Measurements from ENCODE around the gene DNMBP.
"Not testable (repeated sequence)": the region's sequence is repeated elsewhere in the genome, so short reads cannot be mapped to it uniquely, and the experiment has no call there.

DNMBP gene

DNA sequence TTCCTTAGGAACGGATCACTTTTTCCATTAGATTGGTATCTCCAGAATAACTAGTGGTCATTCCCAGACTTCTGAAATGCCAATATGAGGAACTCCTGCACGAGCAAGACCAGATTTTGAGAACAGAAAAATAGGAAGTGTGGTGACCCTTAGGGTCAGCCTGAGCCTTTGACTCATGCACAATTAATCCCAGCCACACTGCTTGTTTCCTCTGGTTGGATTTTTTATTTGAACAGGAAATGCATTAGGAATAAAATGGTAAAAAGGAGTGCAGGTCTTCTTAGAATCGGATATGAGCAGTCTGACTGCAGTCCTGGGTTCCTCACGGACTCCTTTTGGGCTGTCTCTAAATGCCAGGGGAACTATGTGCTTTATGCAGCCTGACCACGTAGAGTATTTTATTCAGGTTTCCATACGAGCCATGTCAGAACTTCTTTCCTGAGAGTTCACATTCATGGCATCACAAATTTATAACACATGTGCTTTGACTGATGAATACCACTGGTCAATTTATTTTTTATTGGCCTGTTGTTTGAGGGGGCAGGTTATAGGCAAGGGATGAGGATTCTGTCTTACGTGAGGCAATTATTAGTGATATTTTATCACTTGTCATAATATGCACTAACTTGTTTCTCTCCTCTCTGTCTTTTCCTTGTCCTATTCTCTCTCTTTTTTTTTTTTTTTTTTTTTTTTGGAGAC is 46.1 kb downstream of the DNMBP start:
- H3K4me3 Mint-ChIP-seq; H3K27me3 Mint-ChIP-seq (ENCODE audit: low read depth); H3K9me3 Mint-ChIP-seq; H3K4me1 Mint-ChIP-seq (ENCODE audit: low read depth); H3K36me3 Mint-ChIP-seq (ENCODE audit: low read depth); H3K27ac Mint-ChIP-seq: not testable (repeated sequence)

DNA sequence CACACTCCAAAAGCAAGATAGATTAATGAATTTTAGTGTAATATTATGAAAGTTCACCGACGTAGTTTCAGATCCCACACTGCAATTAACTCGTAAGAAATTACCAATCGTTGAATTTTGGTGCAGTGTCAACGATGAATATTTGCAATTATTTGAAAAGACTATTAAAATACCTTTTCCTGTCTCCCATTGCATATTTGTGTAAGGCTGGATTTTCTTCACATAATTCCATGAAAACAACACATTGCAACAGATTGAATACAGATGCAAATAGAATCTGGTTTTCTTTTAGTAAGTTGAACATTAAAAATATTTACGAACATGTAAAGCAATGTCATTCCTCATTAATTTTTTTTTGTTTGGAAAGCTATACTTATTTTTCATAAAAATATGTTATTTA is 50.9 kb downstream of the DNMBP start:
- H3K27me3 Mint-ChIP-seq (ENCODE audit: low read depth) = no peaks in the 10 kb centered on the region
- no peak overlapping the region for H3K27ac Mint-ChIP-seq
- no peaks in the 10 kb centered on the region for H3K4me1 Mint-ChIP-seq (ENCODE audit: low read depth)
- H3K9me3 Mint-ChIP-seq = no peaks in the 10 kb centered on the region
- no peaks in the 10 kb centered on the region for H3K36me3 Mint-ChIP-seq (ENCODE audit: low read depth)
- no peak overlapping the region for H3K4me3 Mint-ChIP-seq

DNA sequence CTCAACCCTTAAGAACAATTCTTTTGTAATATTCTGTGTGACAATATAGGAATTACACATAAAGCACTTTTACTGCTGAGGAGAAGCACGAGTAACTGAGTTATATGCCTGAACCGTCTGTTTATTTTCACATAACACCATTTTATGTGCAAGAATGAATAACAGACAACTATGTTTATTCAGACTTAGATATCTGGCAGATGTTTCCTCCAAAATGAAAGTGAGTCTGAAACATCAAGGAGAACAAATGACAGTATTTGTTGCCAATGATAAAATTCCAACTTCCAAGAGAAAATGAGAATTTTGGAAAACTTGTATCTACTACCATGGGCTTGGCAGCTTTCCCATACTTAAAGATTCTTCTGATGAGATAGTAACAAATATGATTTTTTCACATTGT is 51.4 kb downstream of the DNMBP start:
- Mint-ChIP-seq H3K4me3 (no peak overlapping the region), H3K4me1 (ENCODE audit: low read depth) (no peaks in the 10 kb centered on the region), H3K9me3 (no peaks in the 10 kb centered on the region), H3K36me3 (ENCODE audit: low read depth) (no peaks in the 10 kb centered on the region), H3K27ac (no peak overlapping the region), H3K27me3 (ENCODE audit: low read depth) (no peaks in the 10 kb centered on the region)

DNA sequence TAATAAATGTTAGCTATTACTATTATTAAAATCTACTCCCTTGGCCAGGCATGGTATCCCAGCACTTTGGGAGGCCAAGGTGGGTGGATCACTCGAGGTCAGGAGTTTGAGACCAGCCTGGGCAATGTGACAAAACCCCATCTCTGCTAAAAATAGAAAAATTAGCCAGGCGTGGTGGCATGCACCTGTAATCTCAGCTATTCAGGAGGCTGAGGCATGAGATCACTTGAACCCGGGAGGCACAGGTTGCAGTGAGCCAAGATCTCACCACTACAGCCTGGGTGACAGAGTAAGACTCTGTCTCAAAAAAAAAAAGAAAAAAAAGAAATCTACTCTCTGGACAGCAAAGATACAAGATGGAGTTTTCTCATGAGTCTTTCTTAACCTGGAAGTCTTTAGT is 56.2 kb downstream of the DNMBP start:
- not testable (repeated sequence) for H3K4me1 Mint-ChIP-seq (ENCODE audit: low read depth); H3K36me3 Mint-ChIP-seq (ENCODE audit: low read depth); H3K27me3 Mint-ChIP-seq (ENCODE audit: low read depth)

DNA sequence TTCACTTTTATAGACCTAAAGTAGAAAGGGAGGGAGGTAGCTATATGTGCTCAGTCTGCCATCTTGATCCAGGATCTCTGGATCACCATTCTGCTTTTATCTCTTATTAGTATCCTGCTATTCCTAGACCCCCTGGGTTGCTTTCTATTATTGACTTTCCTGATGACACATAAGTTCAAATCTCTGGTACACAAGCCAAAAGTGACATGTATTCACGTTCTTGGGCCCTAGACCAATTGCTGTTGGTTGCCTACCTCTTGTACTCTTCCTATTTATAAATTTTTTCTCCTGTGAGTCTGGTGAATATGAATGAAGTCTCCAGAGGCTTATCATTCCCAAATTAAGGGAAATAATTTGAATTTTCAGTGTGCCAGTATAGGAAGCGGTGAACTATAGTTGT is 56.9 kb downstream of the DNMBP start:
- Mint-ChIP-seq H3K36me3 (ENCODE audit: low read depth) (peaks cover 6% of the 10 kb centered on the region), H3K4me1 (ENCODE audit: low read depth) (no peaks in the 10 kb centered on the region), H3K27me3 (ENCODE audit: low read depth) (no peaks in the 10 kb centered on the region), H3K27ac (no peak overlapping the region), H3K4me3 (no peak overlapping the region), H3K9me3 (peaks cover 10% of the 10 kb centered on the region)

More for the DNA sequence above, 56.2 kb downstream of the DNMBP start:
- H3K9me3 Mint-ChIP-seq, H3K4me3 Mint-ChIP-seq, H3K27ac Mint-ChIP-seq: not testable (repeated sequence)

DNA sequence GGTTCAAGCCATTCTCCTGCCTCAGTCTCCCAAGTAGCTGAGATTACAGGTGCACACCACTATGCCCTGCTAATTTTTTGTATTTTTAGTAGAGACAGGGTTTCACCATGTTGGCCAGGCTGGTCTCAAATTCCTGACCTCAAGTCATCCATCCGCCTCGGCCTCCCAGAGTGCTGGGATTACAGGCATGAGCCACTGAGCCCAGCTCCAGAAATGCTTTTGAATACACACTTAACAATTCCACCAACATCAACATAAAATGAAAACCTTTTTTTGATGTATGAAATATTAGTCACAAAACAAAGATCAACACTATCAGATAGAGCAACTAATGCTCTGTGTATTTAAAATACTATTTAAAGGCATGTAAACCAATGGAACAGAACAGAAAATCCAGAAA is 63.7 kb downstream of the DNMBP start:
- H3K4me3 Mint-ChIP-seq; H3K4me1 Mint-ChIP-seq (ENCODE audit: low read depth); H3K27ac Mint-ChIP-seq; H3K36me3 Mint-ChIP-seq (ENCODE audit: low read depth); H3K27me3 Mint-ChIP-seq (ENCODE audit: low read depth); H3K9me3 Mint-ChIP-seq: not testable (repeated sequence)

DNA sequence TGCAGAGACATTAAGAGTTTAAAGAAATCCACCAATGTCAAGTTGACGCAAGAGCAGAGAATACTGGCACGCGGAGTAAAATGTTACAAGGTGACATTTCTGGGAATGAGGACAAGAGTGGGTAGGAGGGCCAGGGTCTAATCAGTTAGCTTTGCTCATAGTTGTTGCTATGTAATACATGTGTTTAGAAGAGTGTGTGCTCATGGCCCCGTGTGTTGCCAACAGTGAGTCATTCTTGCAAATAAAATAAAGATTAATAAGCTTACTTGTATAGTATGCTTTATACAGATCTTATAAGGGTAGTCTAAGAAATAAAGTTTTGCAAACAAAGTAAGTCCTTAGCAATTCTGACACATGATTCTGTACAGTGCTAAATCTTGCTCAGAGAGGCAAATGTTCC is 64.5 kb downstream of the DNMBP start:
- Mint-ChIP-seq H3K9me3 (peaks cover 3% of the 10 kb centered on the region), H3K4me1 (ENCODE audit: low read depth) (no peaks in the 10 kb centered on the region), H3K4me3 (no peak overlapping the region), H3K27me3 (ENCODE audit: low read depth) (peaks cover 3% of the 10 kb centered on the region), H3K27ac (no peak overlapping the region), H3K36me3 (ENCODE audit: low read depth) (peaks cover 2% of the 10 kb centered on the region)

DNA sequence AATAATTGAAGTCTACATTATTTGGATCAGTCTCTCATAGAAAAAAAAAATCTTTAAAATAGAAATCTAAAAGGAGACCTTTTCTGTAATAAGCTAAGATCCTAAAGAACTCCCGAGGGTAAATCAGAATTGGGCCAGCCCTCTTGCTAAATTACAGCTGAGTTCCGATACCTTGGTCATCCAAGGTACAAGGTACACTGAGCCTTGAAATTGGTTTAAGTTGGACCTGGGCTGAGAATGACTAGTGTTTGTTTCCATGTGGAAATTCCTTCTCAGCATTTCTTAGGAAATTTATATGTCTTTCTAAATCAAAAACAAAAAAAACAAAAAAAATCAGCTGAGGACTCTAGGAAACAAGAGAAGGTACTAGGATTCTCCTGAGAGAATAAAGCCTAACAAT is 64.9 kb downstream of the DNMBP start:
- peaks cover 3% of the 10 kb centered on the region for H3K27me3 Mint-ChIP-seq (ENCODE audit: low read depth)
- H3K4me1 Mint-ChIP-seq (ENCODE audit: low read depth) = no peaks in the 10 kb centered on the region
- H3K9me3 Mint-ChIP-seq = no peaks in the 10 kb centered on the region
- no peak overlapping the region for H3K27ac Mint-ChIP-seq
- H3K4me3 Mint-ChIP-seq = no peak overlapping the region
- no peaks in the 10 kb centered on the region for H3K36me3 Mint-ChIP-seq (ENCODE audit: low read depth)

DNA sequence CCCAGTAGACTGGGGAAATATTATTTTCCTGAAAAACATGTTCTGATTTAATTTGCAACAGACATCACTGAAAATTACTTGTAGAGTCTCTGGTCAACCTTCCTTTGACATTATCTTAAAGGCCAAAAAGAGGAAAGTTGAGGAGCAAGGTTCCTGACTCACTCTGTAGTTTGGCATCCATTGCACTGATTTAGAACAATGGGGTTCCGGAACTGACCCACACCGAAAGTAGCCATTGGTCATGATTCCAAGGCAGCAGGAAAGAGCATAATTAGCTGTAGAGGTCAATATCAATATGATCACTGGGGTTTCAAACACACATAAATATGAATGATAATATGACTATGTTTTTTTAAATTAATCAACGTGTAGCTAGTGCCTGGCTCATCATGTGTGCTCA is 65.8 kb downstream of the DNMBP start:
- no peaks in the 10 kb centered on the region for H3K36me3 Mint-ChIP-seq (ENCODE audit: low read depth)
- H3K27ac Mint-ChIP-seq = no peak overlapping the region
- H3K9me3 Mint-ChIP-seq = no peaks in the 10 kb centered on the region
- H3K4me3 Mint-ChIP-seq = no peak overlapping the region
- H3K27me3 Mint-ChIP-seq (ENCODE audit: low read depth) = peaks cover 3% of the 10 kb centered on the region
- H3K4me1 Mint-ChIP-seq (ENCODE audit: low read depth) = no peaks in the 10 kb centered on the region

DNA sequence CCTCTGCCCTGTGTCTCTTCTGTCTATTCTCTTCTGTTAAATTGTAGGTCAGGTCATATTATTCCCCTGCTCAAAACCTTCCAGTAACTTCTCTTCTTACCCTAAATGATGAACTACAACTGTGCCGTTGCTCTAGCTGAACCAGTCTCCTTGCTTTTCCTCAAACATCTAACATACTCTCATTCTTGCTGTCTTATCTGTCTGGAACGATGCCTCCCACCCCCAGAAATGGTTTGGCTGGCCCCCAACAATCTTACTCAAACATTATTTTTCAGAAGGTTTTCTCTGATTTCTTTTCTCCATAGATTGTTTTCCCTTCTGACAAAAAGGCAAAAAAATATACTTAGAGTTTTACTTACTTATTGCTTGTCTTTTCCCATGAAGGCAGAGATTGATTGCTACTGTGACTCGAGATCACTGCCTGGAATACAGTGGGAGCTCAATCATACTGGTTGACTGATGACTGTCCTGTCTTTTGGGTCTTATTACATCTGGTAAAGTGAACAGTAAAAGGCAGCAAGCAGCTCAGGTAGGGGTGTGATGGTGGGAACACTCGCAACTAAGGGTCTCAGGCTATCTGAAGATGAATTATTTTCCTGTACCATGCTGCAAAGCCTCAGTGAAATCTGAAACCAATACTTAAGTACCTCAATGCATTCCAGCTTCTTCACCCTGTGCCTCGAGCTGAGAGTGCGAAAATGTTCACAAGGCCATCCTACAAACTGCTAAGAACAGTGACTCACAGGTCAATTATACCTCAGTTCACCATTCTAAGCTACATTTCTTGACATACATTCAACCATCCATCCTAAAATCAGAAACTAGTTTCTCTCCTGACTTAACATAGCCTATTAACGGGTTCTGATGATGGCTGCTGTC is 67.6 kb downstream of the DNMBP start:
- H3K27me3 Mint-ChIP-seq (ENCODE audit: low read depth) = peaks cover 3% of the 10 kb centered on the region
- H3K9me3 Mint-ChIP-seq = no peaks in the 10 kb centered on the region
- no peak overlapping the region for H3K4me3 Mint-ChIP-seq
- H3K27ac Mint-ChIP-seq = no peak overlapping the region
- no peaks in the 10 kb centered on the region for H3K4me1 Mint-ChIP-seq (ENCODE audit: low read depth)
- no peaks in the 10 kb centered on the region for H3K36me3 Mint-ChIP-seq (ENCODE audit: low read depth)

DNA sequence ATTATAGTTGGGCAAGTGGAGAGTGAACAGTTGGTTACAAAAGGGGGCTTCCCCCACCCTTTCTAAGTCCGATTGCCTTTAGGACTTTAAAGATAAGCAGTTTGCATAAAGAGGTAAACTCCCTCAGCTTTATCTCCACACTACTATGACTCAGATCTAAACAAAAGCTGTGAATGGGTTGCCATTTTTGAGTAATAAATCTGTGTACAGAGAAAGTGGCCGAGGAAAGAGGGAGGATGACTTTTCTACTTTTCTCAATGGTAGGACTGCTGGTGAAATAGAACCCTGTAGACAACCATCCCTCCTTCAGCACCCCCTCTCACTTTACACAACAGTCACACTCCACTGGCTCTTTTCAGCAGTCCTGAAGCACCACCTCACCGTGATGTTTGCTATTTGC is 71.2 kb downstream of the DNMBP start:
- H3K36me3 Mint-ChIP-seq (ENCODE audit: low read depth) = no peaks in the 10 kb centered on the region
- H3K27me3 Mint-ChIP-seq (ENCODE audit: low read depth) = no peaks in the 10 kb centered on the region
- H3K4me1 Mint-ChIP-seq (ENCODE audit: low read depth) = no peaks in the 10 kb centered on the region
- H3K4me3 Mint-ChIP-seq = no peak overlapping the region
- H3K9me3 Mint-ChIP-seq = no peaks in the 10 kb centered on the region
- no peak overlapping the region for H3K27ac Mint-ChIP-seq

DNA sequence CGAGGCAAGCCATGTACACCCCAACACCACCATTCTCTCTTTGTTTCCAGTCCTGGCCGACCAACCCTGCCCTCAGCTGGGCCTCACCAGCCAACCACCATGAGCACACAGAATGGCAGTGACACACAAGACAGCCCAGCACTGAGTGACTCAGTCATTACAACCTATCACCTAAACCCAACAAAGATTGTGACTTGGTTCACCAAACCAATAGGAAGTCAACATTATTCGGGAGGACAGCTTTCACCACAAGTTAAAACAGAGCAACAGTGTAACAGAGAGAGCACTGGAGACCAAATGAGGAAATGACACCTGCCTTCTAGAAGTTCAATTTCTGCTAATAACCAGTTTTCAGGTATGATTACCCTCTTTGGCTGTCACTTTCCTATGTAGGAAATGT is 72.1 kb downstream of the DNMBP start:
- Mint-ChIP-seq H3K27me3 (ENCODE audit: low read depth) (no peaks in the 10 kb centered on the region), H3K27ac (no peak overlapping the region), H3K4me1 (ENCODE audit: low read depth) (no peaks in the 10 kb centered on the region), H3K9me3 (no peaks in the 10 kb centered on the region), H3K36me3 (ENCODE audit: low read depth) (no peaks in the 10 kb centered on the region), H3K4me3 (no peak overlapping the region)

DNA sequence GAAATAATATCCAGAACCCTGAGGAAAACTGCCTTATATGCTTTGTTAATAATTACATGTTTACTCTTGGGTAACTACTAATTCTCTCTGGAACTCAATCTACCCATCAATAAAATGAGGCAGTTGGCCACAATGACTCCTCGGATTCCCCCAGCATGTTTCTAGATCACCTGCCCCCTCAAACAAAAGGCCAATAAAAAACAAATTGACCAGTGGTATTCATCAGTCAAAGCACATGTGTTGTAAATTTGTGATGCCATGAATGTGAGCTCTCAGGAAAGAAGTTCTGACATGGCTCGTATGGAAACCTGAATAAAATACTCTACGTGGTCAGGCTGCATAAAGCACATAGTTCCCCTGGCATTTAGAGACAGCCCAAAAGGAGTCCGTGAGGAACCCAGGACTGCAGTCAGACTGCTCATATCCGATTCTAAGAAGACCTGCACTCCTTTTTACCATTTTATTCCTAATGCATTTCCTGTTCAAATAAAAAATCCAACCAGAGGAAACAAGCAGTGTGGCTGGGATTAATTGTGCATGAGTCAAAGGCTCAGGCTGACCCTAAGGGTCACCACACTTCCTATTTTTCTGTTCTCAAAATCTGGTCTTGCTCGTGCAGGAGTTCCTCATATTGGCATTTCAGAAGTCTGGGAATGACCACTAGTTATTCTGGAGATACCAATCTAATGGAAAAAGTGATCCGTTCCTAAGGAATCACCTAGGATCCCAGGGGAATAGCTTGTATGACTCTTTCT is 77.4 kb downstream of the DNMBP start:
- H3K27me3 Mint-ChIP-seq (ENCODE audit: low read depth); H3K9me3 Mint-ChIP-seq; H3K4me3 Mint-ChIP-seq; H3K36me3 Mint-ChIP-seq (ENCODE audit: low read depth); H3K27ac Mint-ChIP-seq; H3K4me1 Mint-ChIP-seq (ENCODE audit: low read depth): not testable (repeated sequence)

DNA sequence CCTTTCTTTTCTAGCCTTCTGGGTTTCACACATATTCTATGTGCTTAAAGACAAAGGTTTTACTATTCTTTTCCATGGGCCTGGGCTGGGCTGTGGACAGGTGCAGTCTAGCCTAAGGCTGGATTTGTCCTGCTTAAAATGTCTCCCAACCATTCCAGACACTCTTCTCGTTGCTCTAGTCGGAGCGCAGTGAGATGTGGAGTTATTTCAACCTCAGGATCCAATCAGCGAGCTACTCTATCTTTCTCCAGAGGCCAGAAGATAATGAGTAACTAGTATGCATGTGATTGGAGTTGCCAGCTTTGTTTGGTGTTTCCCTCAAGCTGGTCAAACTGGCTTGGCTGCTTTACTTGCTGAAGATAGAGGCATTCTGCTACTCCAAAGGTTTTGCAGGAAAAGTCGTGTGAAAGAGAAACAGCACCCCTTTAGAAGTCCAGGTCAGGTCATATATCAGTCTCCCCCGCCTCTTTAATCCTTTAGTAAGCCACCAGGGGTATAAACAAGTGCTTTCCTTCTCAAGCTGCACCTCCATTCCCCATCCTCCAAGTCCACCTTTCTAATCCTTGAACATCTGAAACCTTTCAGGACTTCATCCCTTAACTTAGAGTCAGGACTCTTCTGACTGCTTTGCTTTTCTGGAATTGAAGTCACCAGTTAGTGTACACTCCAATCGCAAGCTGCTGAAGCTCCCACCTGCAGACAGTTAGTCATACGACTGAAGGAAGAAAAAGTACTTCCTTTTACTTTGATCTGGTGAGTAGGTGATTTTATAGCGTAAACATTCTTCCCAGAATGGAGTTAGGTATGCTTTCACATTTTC is 78.8 kb downstream of the DNMBP start:
- H3K27ac Mint-ChIP-seq = no peak overlapping the region
- H3K9me3 Mint-ChIP-seq = no peaks in the 10 kb centered on the region
- H3K4me3 Mint-ChIP-seq = no peak overlapping the region
- H3K4me1 Mint-ChIP-seq (ENCODE audit: low read depth) = peaks cover 6% of the 10 kb centered on the region
- H3K36me3 Mint-ChIP-seq (ENCODE audit: low read depth) = no peaks in the 10 kb centered on the region
- no peaks in the 10 kb centered on the region for H3K27me3 Mint-ChIP-seq (ENCODE audit: low read depth)

All from T-helper 1 cell treated with Interleukin-12 subunit alpha and Interleukin-12 subunit beta and Interleukin-4 antibody, amounts not matched to agents 30 μg/mL and 1 μg/mL, for 36 hours (primary cell).